Cardiac muscle cell (in vitro differentiated cells and primary cell): ENCODE results near the gene KHK. TPM values are rescaled to one million over a fixed set of nuclear protein-coding genes. Genes with fewer than 3 reads are reported as not detected.

Experiments
- DNase-seq, 2 donors: peaks; one replicate each; pipeline versions ENCODE4 v3.0.0 to v3.0.0-alpha.2; 2010 to 2017; ENCODE audit warnings: low read depth in 1 of 2, low spot score in 1 of 2
- H3K27ac ChIP-seq: fragments of 200-600 bp; sonication (generic); 2 replicates; pipeline ENCODE4 v1.5.1; 2016
- H3K27me3 ChIP-seq: fragments of 200-600 bp; sonication (generic); 2 replicates; pipeline ENCODE4 v1.6.0; 2016; ENCODE audit warnings: control low read depth
- H3K36me3 ChIP-seq: fragments of 200-600 bp; sonication (generic); 2 replicates; pipeline ENCODE4 v1.5.1; 2016; ENCODE audit warnings: control low read depth
- H3K4me1 ChIP-seq: fragments of 200-600 bp; sonication (generic); 2 replicates; pipeline ENCODE4 v1.8.1; 2017; ENCODE audit warnings: low read depth, mild to moderate bottlenecking, mixed run types
- H3K4me3 ChIP-seq: fragments of 200-600 bp; sonication (generic); 2 replicates; pipeline ENCODE4 v1.5.1; 2016; ENCODE audit warnings: mild to moderate bottlenecking
- H3K9me3 ChIP-seq: fragments of 200-600 bp; sonication (generic); 2 replicates; pipeline ENCODE4 v1.5.1; 2017; ENCODE audit warnings: low read depth, mild to moderate bottlenecking, control low read depth
- CTCF ChIP-seq: IDR thresholded peaks from 2 replicates; pipeline ENCODE4 v1.5.1; 2012; ENCODE audit warnings: low read depth, mild to moderate bottlenecking, low read length
- polyA plus RNA-seq: library from polyadenylated mRNA; unstranded; fragments of >200 nt; fragmentation: Nextera tagmentation; extraction: Ambion mirVana; gene quantifications from 2 replicates; pipeline ENCODE4 v1.2.1, GENCODE V29; 2016
- total RNA-seq: library from RNA; depleted of rRNA; stranded (reverse); fragments of >200 nt; gene quantifications from 2 replicates; pipeline ENCODE4 v1.2.3, GENCODE V29; 2016

The KHK gene
- total and polyA plus RNA-seq, 2 experiments from 2014 or later = 9.6 to 12.9 TPM

GRCh38 chr2:27148801-27149439 is 62.3 kb downstream of the KHK start, which contains the start of gene TCF23:
TCF23 (plus strand) TSS chr2:27149004; CDS start chr2:27149134, 130 bp downstream.
- Histone ChIP-seq H3K27me3 (no peaks in the 10 kb centered on the region), H3K36me3 (no peaks in the 10 kb centered on the region), H3K27ac (no peak within 1 kb of the TSS), H3K9me3 (no peaks in the 10 kb centered on the region), H3K4me1 (no peaks in the 10 kb centered on the region), H3K4me3 (no peak within 1 kb of the TSS)
- peak in 1 of 2 donors; percentile 78 for DNase-seq
- no peak for TF ChIP-seq CTCF

GRCh38 chr2:27149570-27150405 is 63.2 kb downstream of the KHK start:
- DNase-seq = no peak
- no peaks in the 10 kb centered on the region for H3K27me3 ChIP-seq
- H3K4me3 ChIP-seq = no peak overlapping the region
- H3K4me1 ChIP-seq = peaks cover 4% of the 10 kb centered on the region
- TF ChIP-seq CTCF = no peak
- H3K36me3 ChIP-seq = no peaks in the 10 kb centered on the region
- H3K9me3 ChIP-seq = no peaks in the 10 kb centered on the region
- H3K27ac ChIP-seq = no peak overlapping the region

Other genes starting within 250 kb of the KHK start
- 4.1 and 4.5 TPM in 2 replicates for gene DPYSL5, start 238.6 kb upstream of the KHK start, total RNA-seq
- gene DPYSL5, start 238.6 kb upstream of the KHK start, polyA plus RNA-seq = 3.7 and 5.6 TPM in 2 replicates
- gene MAPRE3, start 116.1 kb upstream of the KHK start, total RNA-seq = 75.9 and 143 TPM in 2 replicates
- 212 TPM in 2 replicates for gene MAPRE3, start 116.1 kb upstream of the KHK start, polyA plus RNA-seq
- gene TMEM214, start 53.8 kb upstream of the KHK start, total RNA-seq = 38.9 and 48.5 TPM in 2 replicates
- gene TMEM214, start 53.8 kb upstream of the KHK start, polyA plus RNA-seq = 46.9 and 66.3 TPM in 2 replicates
- gene AGBL5, start 35.1 kb upstream of the KHK start, total RNA-seq = 52.0 and 52.5 TPM in 2 replicates
- gene AGBL5, start 35.1 kb upstream of the KHK start, polyA plus RNA-seq = 67.0 and 77.7 TPM in 2 replicates
- gene OST4, start 15.1 kb upstream of the KHK start, total RNA-seq = 289 and 303 TPM in 2 replicates
- gene OST4, start 15.1 kb upstream of the KHK start, polyA plus RNA-seq = 768 and 779 TPM in 2 replicates
- 18.5 and 20.2 TPM in 2 replicates for gene EMILIN1, start 8.2 kb upstream of the KHK start, total RNA-seq
- gene EMILIN1, start 8.2 kb upstream of the KHK start, polyA plus RNA-seq = 12.2 and 15.6 TPM in 2 replicates
- 0.48 and 1.8 TPM in 2 replicates for gene CGREF1, start 32.4 kb downstream of the KHK start, total RNA-seq
- gene CGREF1, start 32.4 kb downstream of the KHK start, polyA plus RNA-seq = 0.55 and 0.99 TPM in 2 replicates
- gene ABHD1, start 37.0 kb downstream of the KHK start, total RNA-seq = 0.27 and 0.56 TPM in 2 replicates
- gene ABHD1, start 37.0 kb downstream of the KHK start, polyA plus RNA-seq = 2.0 and 3.2 TPM in 2 replicates
- 109 and 112 TPM in 2 replicates for gene PREB, start 47.9 kb downstream of the KHK start, total RNA-seq
- 91.0 and 130 TPM in 2 replicates for gene PREB, start 47.9 kb downstream of the KHK start, polyA plus RNA-seq
- gene PRR30, start 52.6 kb downstream of the KHK start, total RNA-seq = not detected in 2 replicates
- gene PRR30, start 52.6 kb downstream of the KHK start, polyA plus RNA-seq = not detected in 2 replicates
- gene TCF23, start 62.2 kb downstream of the KHK start, total RNA-seq = not detected in 2 replicates
- gene TCF23, start 62.2 kb downstream of the KHK start, polyA plus RNA-seq = not detected in 2 replicates
- 177 and 183 TPM in 2 replicates for gene ATRAID, start 125.3 kb downstream of the KHK start, total RNA-seq
- 290 and 372 TPM in 2 replicates for gene ATRAID, start 125.3 kb downstream of the KHK start, polyA plus RNA-seq
- gene SLC5A6, start 125.5 kb downstream of the KHK start, total RNA-seq = 28.4 and 42.9 TPM in 2 replicates
- gene SLC5A6, start 125.5 kb downstream of the KHK start, polyA plus RNA-seq = 34.4 and 40.8 TPM in 2 replicates
- gene CAD, start 130.6 kb downstream of the KHK start, total RNA-seq = 31.1 and 51.7 TPM in 2 replicates
- 30.1 and 31.0 TPM in 2 replicates for gene CAD, start 130.6 kb downstream of the KHK start, polyA plus RNA-seq
- gene SLC30A3, start 176.3 kb downstream of the KHK start, total RNA-seq = 75.1 and 84.7 TPM in 2 replicates
- 111 and 139 TPM in 2 replicates for gene SLC30A3, start 176.3 kb downstream of the KHK start, polyA plus RNA-seq
- gene DNAJC5G, start 188.7 kb downstream of the KHK start, total RNA-seq = 3.6 and 14.1 TPM in 2 replicates
- gene DNAJC5G, start 188.7 kb downstream of the KHK start, polyA plus RNA-seq = 4.4 and 7.5 TPM in 2 replicates
- gene TRIM54, start 195.7 kb downstream of the KHK start, total RNA-seq = 53.1 and 65.9 TPM in 2 replicates
- gene TRIM54, start 195.7 kb downstream of the KHK start, polyA plus RNA-seq = 41.6 and 46.7 TPM in 2 replicates
- gene UCN, start 221.7 kb downstream of the KHK start, total RNA-seq = 6.6 and 14.8 TPM in 2 replicates
- gene UCN, start 221.7 kb downstream of the KHK start, polyA plus RNA-seq = 3.2 and 5.8 TPM in 2 replicates
- gene MPV17, start 236.3 kb downstream of the KHK start, total RNA-seq = 56.3 and 88.7 TPM in 2 replicates
- 70.8 and 90.5 TPM in 2 replicates for gene MPV17, start 236.3 kb downstream of the KHK start, polyA plus RNA-seq